Activated CD4-positive, alpha-beta T cell treated with anti-CD3 and anti-CD28 coated beads for 1 hour (primary cell): ENCODE results near the gene ATAD3C.
"Not testable (repeated sequence)": the region's sequence is repeated elsewhere in the genome, so short reads cannot be mapped to it uniquely, and the experiment has no call there.

Experiments used
- DNase-seq: peaks from one replicate; pipeline ENCODE4 v3.0.0-alpha.2; 2020

Gene ATAD3C

GRCh38 chr1:1419363-1419812 lies 30.1 kb upstream of the ATAD3C start:
- no peak for DNase-seq

- DNase-seq = no peak
Observed at GRCh38 chr1:1419813-1420653, 29.5 kb upstream of the ATAD3C start.

GRCh38 chr1:1420654-1421141 lies 28.8 kb upstream of the ATAD3C start:
- no peak for DNase-seq

GRCh38 chr1:1421147-1421906 lies 28.2 kb upstream of the ATAD3C start, which contains the start of gene ANKRD65:
ANKRD65 (minus strand) TSS chr1:1421276; CDS start chr1:1421005, 271 bp downstream.
- DNase-seq = no peak

- no peak for DNase-seq
Observed at GRCh38 chr1:1421907-1422464, 27.5 kb upstream of the ATAD3C start.

- DNase-seq = no peak
Observed at GRCh38 chr1:1422465-1423244, 26.8 kb upstream of the ATAD3C start.

- DNase-seq = no peak
Observed at GRCh38 chr1:1423245-1423597, 26.3 kb upstream of the ATAD3C start.

- no peak for DNase-seq
Observed at GRCh38 chr1:1424707-1425106, 24.8 kb upstream of the ATAD3C start.

- no peak for DNase-seq
Observed at GRCh38 chr1:1425426-1425752, 24.1 kb upstream of the ATAD3C start.

GRCh38 chr1:1425753-1426495 lies 23.6 kb upstream of the ATAD3C start:
- no peak for DNase-seq

GRCh38 chr1:1426496-1427105 lies 22.9 kb upstream of the ATAD3C start:
- no peak for DNase-seq

- no peak for DNase-seq
Observed at GRCh38 chr1:1427106-1427819, 22.2 kb upstream of the ATAD3C start.

- DNase-seq = no peak
Observed at GRCh38 chr1:1427820-1428148, 21.7 kb upstream of the ATAD3C start.

- DNase-seq = no peak
Observed at GRCh38 chr1:1428174-1428573, 21.3 kb upstream of the ATAD3C start.

- not testable (repeated sequence) for DNase-seq
Observed at GRCh38 chr1:1428967-1429366, 20.5 kb upstream of the ATAD3C start.

GRCh38 chr1:1429671-1430073 lies 19.8 kb upstream of the ATAD3C start:
- no peak for DNase-seq

- no peak for DNase-seq
Observed at GRCh38 chr1:1430114-1430982, 19.1 kb upstream of the ATAD3C start.

- DNase-seq = no peak
Observed at GRCh38 chr1:1430992-1431844, 18.3 kb upstream of the ATAD3C start.

- no peak for DNase-seq
Observed at GRCh38 chr1:1431845-1432273, 17.6 kb upstream of the ATAD3C start.
